Aorta (tissue), 5 donors: ENCODE results near the gene POC1B. TPM values are rescaled to one million over a fixed set of nuclear protein-coding genes. Genes with fewer than 3 reads are reported as not detected.

Source experiments
- ATAC-seq: fragments of 200-7000 bp; cut with Tn5 transposase; one replicate; pipeline ENCODE4 v1.9.1; 2022; ENCODE audit warnings: moderate library complexity; ENCODE audit not compliant: low FRiP score
- DNase-seq, 2 donors: peaks; one replicate each; pipeline ENCODE4 v3.0.0-alpha.2; 2020
- H3K27ac ChIP-seq, 2 donors: one replicate each; pipeline ENCODE4 v1.5.1; 2013; ENCODE audit warnings: low read length in 2 of 2, mild to moderate bottlenecking in 2 of 2, moderate library complexity in 2 of 2, control low read depth in 1 of 2, inconsistent platforms in 1 of 2, low read depth in 1 of 2
- H3K27me3 ChIP-seq, 2 donors: one replicate each; pipeline ENCODE4 v1.6.1; 2013; ENCODE audit warnings: control low read depth in 1 of 2, low read length in 1 of 2, mild to moderate bottlenecking in 1 of 2, moderate library complexity in 1 of 2; ENCODE audit not compliant: insufficient read depth in 2 of 2, control insufficient read depth in 1 of 2
- H3K36me3 ChIP-seq, 2 donors: one replicate each; pipeline ENCODE4 v1.6.1; 2013; ENCODE audit warnings: control low read depth in 1 of 2, low read length in 1 of 2, mild to moderate bottlenecking in 1 of 2; ENCODE audit not compliant: insufficient read depth in 2 of 2, control insufficient read depth in 1 of 2
- H3K4me1 ChIP-seq, 2 donors: one replicate each; pipeline ENCODE4 v1.6.1; 2013; ENCODE audit warnings: low read length in 2 of 2, control low read depth in 1 of 2, mild to moderate bottlenecking in 1 of 2, moderate library complexity in 1 of 2; ENCODE audit not compliant: insufficient read depth in 2 of 2, control insufficient read depth in 1 of 2
- H3K4me3 ChIP-seq, 2 donors: one replicate each; pipeline ENCODE4 v1.5.1; 2013; ENCODE audit warnings: low read length in 2 of 2, control low read depth in 1 of 2, mild to moderate bottlenecking in 1 of 2
- H3K9me3 ChIP-seq: one replicate; pipeline ENCODE4 v1.6.1; 2013; ENCODE audit warnings: mild to moderate bottlenecking, low read length; ENCODE audit not compliant: control insufficient read depth
- WGBS, 2 donors: extraction: QIAGEN DNeasy Blood & Tissue Kit; methylation state at CpG; one replicate each; pipeline ENCODE4 v1.1.7; 2013; 5-methylcytosine and 5-hydroxymethylcytosine counted together
- intact Hi-C, 2 donors: fragments of 100-400 bp; cut with DNase I; formaldehyde crosslinking; loops; one replicate each; pipeline versions ENCODE4 v1.14.2 to v1.15.0; 2022
- polyA plus RNA-seq, 2 donors: library from polyadenylated mRNA; stranded (reverse); fragments of 200-250 nt; gene quantifications; one replicate each; pipeline ENCODE4 v1.2.3, GENCODE V29; 2013
- total RNA-seq, 2 donors: library from RNA; stranded (reverse); fragmentation: NEBNext Ultra II Directional; extraction: Animal tissue kit (Norgen Biotek cat#: 25700); gene quantifications; one replicate each; pipeline ENCODE4 v1.2.1, GENCODE V29; 2021
- donor health status: healthy with polysubstance abuse.
- donor health status: Bipolar disorder and iron deficiency.
- donor health status: DM: no; HTN: no; CAD: no.
- donor health status: DM: no; HTN: no; CAD: no.
- donor health status: DM: yes; HTN: yes; CAD: no.

The POC1B gene
- total and polyA plus RNA-seq, 4 donors: 7.3 to 21.9 (median 20.6) TPM

GRCh38 chr12:89386138-89386537 lies 139.7 kb downstream of the POC1B start:
- WGBS, 2 donors: 79 to 98% methylated on average over 3 of the region's 3 CpGs
- DNase-seq (no peak), ATAC-seq (no peak)
- H3K27ac ChIP-seq: peak overlapping the region in 1 of 2 donors; percentile 43
- H3K4me1 ChIP-seq: peaks cover 3 to 12% of the 10 kb centered on the region in 2 donors
- intact Hi-C loops: no loop called here
- no peaks in the 10 kb centered on the region for H3K36me3 ChIP-seq
- H3K27me3 ChIP-seq: no peaks in the 10 kb centered on the region
- H3K4me3 ChIP-seq: no peak overlapping the region
- H3K9me3 ChIP-seq: no peaks in the 10 kb centered on the region

DNA sequence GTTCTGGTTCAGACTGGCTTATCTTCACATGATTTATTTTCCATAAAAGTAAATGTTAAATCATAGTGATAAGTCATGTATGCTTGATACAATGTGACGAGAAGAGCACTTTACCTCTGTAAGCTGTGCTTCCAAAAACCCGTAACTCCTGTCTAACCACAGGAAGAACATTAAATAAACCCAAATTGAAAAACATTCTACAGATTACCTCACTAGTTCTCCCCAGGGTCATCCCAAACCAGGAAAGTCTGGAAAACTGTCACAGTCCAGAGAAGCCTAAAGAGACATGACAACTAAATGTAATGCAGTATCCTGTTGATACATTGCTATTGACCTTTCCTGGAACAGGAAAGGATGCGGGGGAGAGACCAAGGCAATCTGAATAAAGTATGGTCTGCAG lies 141.0 kb downstream of the POC1B start:
- intact Hi-C loops: no loop called here
- ATAC-seq (no peak), DNase-seq (no peak)
- WGBS, 2 donors: 38 to 45% methylated on average over 3 of the region's 3 CpGs
- Histone ChIP-seq H3K36me3 (no peaks in the 10 kb centered on the region), H3K4me1 (peaks cover 3 to 7% of the 10 kb centered on the region in 2 donors), H3K4me3 (no peak overlapping the region), H3K9me3 (no peaks in the 10 kb centered on the region), H3K27ac (peak overlapping the region in 1 of 2 donors; percentile 57), H3K27me3 (no peaks in the 10 kb centered on the region)

DNA sequence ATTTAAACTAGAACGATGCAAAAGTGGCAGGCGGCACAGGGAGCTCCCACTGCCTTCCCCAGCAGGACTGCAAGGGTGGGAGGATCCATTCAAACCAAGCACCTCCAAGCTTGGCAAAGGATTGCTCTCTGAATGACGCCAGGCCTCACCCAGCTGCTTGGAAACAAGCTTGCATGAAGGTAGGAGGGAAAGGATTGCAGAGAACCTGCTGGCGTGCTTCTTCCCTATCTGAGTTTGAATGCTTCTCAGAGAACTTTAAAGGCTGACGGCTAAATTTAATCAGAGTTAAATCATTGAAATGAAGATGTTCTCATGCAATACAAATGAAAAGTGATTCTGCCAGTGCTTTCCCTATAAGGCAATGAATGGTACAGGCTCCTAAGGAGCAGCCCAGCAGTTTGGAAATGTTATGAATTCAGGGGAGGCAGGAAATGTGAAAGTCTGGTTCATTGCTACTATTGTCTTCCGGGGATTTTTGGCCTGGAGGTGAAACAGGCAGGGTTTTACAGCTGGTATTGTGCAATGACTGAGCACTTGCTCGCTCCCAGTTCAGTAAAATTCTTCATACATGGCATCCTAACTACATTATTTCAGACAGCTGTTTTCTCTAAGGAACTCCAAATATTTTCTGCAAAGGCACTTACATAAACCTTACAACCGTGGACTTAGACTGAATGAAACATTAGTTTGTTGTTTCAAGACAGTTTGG lies 141.6 kb downstream of the POC1B start:
- no peaks in the 10 kb centered on the region for H3K36me3 ChIP-seq
- WGBS, 2 donors: 2 to 4% methylated on average over 8 of the region's 8 CpGs
- peaks cover 3 to 7% of the 10 kb centered on the region in 2 donors for H3K4me1 ChIP-seq
- no peaks in the 10 kb centered on the region for H3K9me3 ChIP-seq
- H3K27ac ChIP-seq: peak overlapping the region; percentile 57 to 95
- DNase-seq (peak in 1 of 2 donors; percentile 54), ATAC-seq (peak; percentile 81)
- intact Hi-C loops: no loop called here
- no peaks in the 10 kb centered on the region for H3K27me3 ChIP-seq
- no peak overlapping the region for H3K4me3 ChIP-seq

DNA sequence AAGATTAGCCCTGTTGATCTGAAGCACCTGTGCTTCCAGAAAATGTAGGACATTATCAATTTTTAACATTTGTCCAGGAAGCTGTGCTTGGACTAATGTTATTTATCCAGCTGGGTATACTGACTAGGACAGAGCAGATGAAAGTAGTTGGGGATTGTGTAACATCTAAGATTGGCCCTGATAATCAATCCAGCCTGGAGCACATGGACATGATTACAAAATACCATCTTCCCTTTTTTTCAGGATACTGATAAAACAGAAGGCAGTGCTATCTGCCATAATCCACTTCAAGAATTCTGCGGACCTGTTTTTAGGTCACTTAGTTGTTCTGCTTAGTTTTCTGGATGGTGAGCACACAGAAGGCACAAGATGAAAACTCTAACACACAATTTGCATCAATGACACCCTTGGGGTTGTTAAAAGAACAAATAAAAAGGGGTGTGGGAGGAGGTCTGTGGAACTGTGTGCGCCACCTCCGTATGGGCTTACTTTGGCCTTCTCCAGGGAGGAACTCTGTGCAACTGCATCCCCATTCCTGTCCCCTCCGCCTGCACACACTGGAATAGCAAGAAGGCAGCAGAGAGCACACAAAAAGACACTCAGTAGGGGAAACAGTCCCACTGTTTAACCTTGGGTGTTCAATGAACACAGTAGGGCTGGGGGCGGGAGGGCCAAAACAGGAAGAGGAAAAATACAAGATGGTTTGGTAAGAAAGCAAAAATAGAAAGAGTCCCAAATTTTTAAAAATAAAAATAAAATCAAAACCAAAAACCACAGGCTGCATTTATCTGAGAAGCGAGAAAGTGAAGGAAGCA lies 142.4 kb downstream of the POC1B start:
- ATAC-seq (peak; percentile 69), DNase-seq (no peak)
- peaks cover 3 to 7% of the 10 kb centered on the region in 2 donors for H3K4me1 ChIP-seq
- no peak overlapping the region for H3K4me3 ChIP-seq
- intact Hi-C loops: no loop called here
- H3K36me3 ChIP-seq: no peaks in the 10 kb centered on the region
- H3K27me3 ChIP-seq: no peaks in the 10 kb centered on the region
- no peaks in the 10 kb centered on the region for H3K9me3 ChIP-seq
- 59 to 63% methylated on average over 6 of the region's 6 CpGs for WGBS, 2 donors
- H3K27ac ChIP-seq: peak overlapping the region; percentile 64 to 95

DNA sequence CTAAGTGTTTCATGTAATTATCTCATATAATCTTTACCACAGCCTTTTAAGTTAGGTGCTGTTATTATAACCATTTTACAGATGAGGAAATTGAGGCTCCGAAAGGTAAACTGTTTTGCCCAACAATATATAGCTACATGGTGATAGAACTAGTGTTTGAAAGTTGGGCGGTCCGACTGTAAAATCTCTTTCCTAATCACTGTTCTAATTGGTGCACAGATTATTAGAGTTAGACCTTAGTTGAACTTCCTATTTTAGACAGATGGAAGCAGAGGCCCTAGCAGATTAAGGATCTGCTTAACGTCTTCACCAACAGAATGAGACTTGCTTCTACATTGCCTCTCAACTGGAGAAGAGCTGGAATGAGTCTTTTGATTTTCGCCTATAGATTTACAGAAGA lies 143.5 kb downstream of the POC1B start:
- H3K4me1 ChIP-seq: peaks cover 3 to 7% of the 10 kb centered on the region in 2 donors
- ATAC-seq (no peak), DNase-seq (no peak)
- 85 to 96% methylated on average over 5 of the region's 5 CpGs for WGBS, 2 donors
- no peaks in the 10 kb centered on the region for H3K36me3 ChIP-seq
- no peaks in the 10 kb centered on the region for H3K27me3 ChIP-seq
- H3K27ac ChIP-seq: no peak overlapping the region
- no peaks in the 10 kb centered on the region for H3K9me3 ChIP-seq
- intact Hi-C loops: no loop called here
- H3K4me3 ChIP-seq: no peak overlapping the region

GRCh38 chr12:89379839-89380467 lies 145.9 kb downstream of the POC1B start:
- H3K9me3 ChIP-seq: no peaks in the 10 kb centered on the region
- WGBS, 2 donors: 83 to 85% methylated on average over 5 of the region's 5 CpGs
- no peak for DNase-seq
- H3K4me1 ChIP-seq: peaks cover 2% of the 10 kb centered on the region in 2 donors
- no peak overlapping the region for H3K4me3 ChIP-seq
- no peaks in the 10 kb centered on the region for H3K36me3 ChIP-seq
- intact Hi-C loops: no loop called here
- H3K27me3 ChIP-seq: no peaks in the 10 kb centered on the region
- peak overlapping the region in 1 of 2 donors; percentile 20 for H3K27ac ChIP-seq
- no peak for ATAC-seq

GRCh38 chr12:89379148-89379838 lies 146.6 kb downstream of the POC1B start:
- no peaks in the 10 kb centered on the region for H3K36me3 ChIP-seq
- intact Hi-C loops: no loop called here
- H3K9me3 ChIP-seq: no peaks in the 10 kb centered on the region
- DNase-seq (no peak), ATAC-seq (no peak)
- peak overlapping the region in 1 of 2 donors; percentile 20 for H3K27ac ChIP-seq
- no peak overlapping the region for H3K4me3 ChIP-seq
- 88 to 91% methylated on average over 6 of the region's 6 CpGs for WGBS, 2 donors
- H3K27me3 ChIP-seq: no peaks in the 10 kb centered on the region
- peaks cover 0 to 2% of the 10 kb centered on the region in 2 donors for H3K4me1 ChIP-seq

DNA sequence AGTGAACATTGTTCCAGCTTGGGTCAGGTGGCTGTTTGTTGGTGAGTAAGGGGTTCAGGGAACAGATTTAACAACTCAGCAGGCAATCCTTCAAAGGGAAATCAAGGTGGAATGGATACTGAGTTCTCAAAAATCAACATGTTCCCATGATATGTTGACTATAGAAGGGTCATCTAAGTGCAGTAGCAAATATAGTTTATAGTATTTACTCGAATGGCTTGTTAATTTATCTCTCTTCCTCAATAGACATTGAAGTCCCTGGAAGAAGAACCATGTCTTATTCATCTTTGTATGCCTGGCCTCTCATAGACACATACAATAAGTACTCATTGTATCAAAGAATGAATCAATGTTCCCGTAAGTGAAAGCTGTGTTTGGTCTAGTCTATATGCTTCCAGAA lies 149.0 kb downstream of the POC1B start:
- Histone ChIP-seq H3K27me3 (no peaks in the 10 kb centered on the region), H3K4me1 (peaks cover 0 to 6% of the 10 kb centered on the region in 2 donors), H3K36me3 (no peaks in the 10 kb centered on the region), H3K9me3 (no peaks in the 10 kb centered on the region), H3K27ac (no peak overlapping the region), H3K4me3 (no peak overlapping the region)
- intact Hi-C loops: loop anchor here in 1 of 2 donors (2.0 kb wide), 1 partner anchor 76 kb away; no protein-coding TSS in a partner anchor
- ATAC-seq (no peak), DNase-seq (no peak)
- 91 to 94% methylated on average over 2 of the region's 2 CpGs for WGBS, 2 donors
